Psoas muscle (tissue), 8 donors: ENCODE data around the gene MTHFSD. TPM values are rescaled to one million over a fixed set of nuclear protein-coding genes. Genes with fewer than 3 reads are reported as not detected.

ENCODE experiments used
- ATAC-seq, 4 donors: fragments of 200-7000 bp; cut with Tn5 transposase; one replicate each; pipeline ENCODE4 v1.9.1; 2020; ENCODE audit warnings: moderate library complexity in 3 of 4, mild to moderate bottlenecking in 2 of 4
- DNase-seq, 2 donors: peaks; one replicate each; pipeline ENCODE4 v3.0.0-alpha.2; 2020
- H3K27ac ChIP-seq: fragments of 200-600 bp; one replicate; pipeline ENCODE4 v1.8.0; 2022
- H3K27me3 ChIP-seq, 3 donors: fragments of 200-600 bp in 1 of 3; one replicate each; pipeline versions ENCODE4 v1.6.1 to v1.8.0; 2013 to 2022; ENCODE audit warnings: low read length in 2 of 3, mild to moderate bottlenecking in 2 of 3, moderate library complexity in 1 of 3; ENCODE audit not compliant: insufficient read depth in 3 of 3
- H3K36me3 ChIP-seq, 2 donors: fragments of 200-600 bp in 1 of 2; one replicate each; pipeline versions ENCODE4 v1.6.1 to v1.8.0; 2013 to 2022; ENCODE audit warnings: low read depth in 1 of 2, mild to moderate bottlenecking in 1 of 2, moderate library complexity in 1 of 2; ENCODE audit not compliant: insufficient read depth in 1 of 2
- H3K4me1 ChIP-seq: fragments of 200-600 bp; one replicate; pipeline ENCODE4 v1.8.0; 2022
- H3K4me3 ChIP-seq: fragments of 200-600 bp; one replicate; pipeline ENCODE4 v1.8.0; 2022; ENCODE audit warnings: mild to moderate bottlenecking
- H3K9me3 ChIP-seq: fragments of 200-600 bp; one replicate; pipeline ENCODE4 v1.8.0; 2022
- CTCF ChIP-seq: fragments of 200-600 bp; IDR thresholded peaks from one replicate; pipeline ENCODE4 v1.8.0; 2022; ENCODE audit warnings: antibody characterized with exemption
- WGBS, 3 donors: extraction: QIAGEN DNeasy Blood & Tissue Kit; methylation state at CpG; one replicate each; pipeline versions ENCODE4 v1.1.6 to v1.1.7; 2013; 5-methylcytosine and 5-hydroxymethylcytosine counted together
- intact Hi-C, 2 donors: fragments of 100-400 bp; cut with DNase I; formaldehyde crosslinking; loops; one replicate each; pipeline versions ENCODE4 v1.11.0 to v1.14.2; 2022
- polyA plus RNA-seq, 3 donors: library from polyadenylated mRNA; stranded (reverse); fragments of 200-250 nt; gene quantifications; one replicate each; pipeline ENCODE4 v1.2.3, GENCODE V29; 2013
- total RNA-seq, 4 donors: library from RNA; stranded (reverse); fragmentation: NEBNext Ultra II Directional in 2 of 4; extraction: Animal tissue kit (Norgen Biotek cat#: 25700) in 2 of 4; gene quantifications; one replicate each; pipeline versions ENCODE4 v1.2.1 to v1.2.4, GENCODE V29; 2021 to 2023
- donor health status: healthy with polysubstance abuse.
- donor health status: DM: no; HTN: no; CAD: no; lungs with moderate emphysema.
- donor health status: Bipolar disorder and iron deficiency.
- donor health status: healthy.
- donor health status: DM: yes; HTN: yes; CAD: no.
- donor health status: DM: no; HTN: no; CAD: no.
- donor health status: DM: no; HTN: no; CAD: no.
- donor health status: DM: yes; HTN: yes; CAD: no.

The MTHFSD gene
- total and polyA plus RNA-seq, 7 donors: 4.3 to 16.0 (median 8.1) TPM

GRCh38 chr16:86505899-86506864 is 48.9 kb downstream of the MTHFSD start:
- WGBS, 3 donors: 3 to 5% (median 4%) methylated on average over 27 of the region's 27 CpGs
- H3K27ac ChIP-seq: no peak overlapping the region
- DNase-seq (no peak), ATAC-seq (no peak)
- no peak for TF ChIP-seq CTCF
- H3K36me3 ChIP-seq: no peaks in the 10 kb centered on the region
- no peaks in the 10 kb centered on the region for H3K9me3 ChIP-seq
- H3K4me3 ChIP-seq: no peak overlapping the region
- peaks cover 23% of the 10 kb centered on the region for H3K4me1 ChIP-seq
- intact Hi-C loops: no loop called here
- H3K27me3 ChIP-seq: peaks cover 0 to 98% (median 67%) of the 10 kb centered on the region in 3 donors

- H3K36me3 ChIP-seq: no peaks in the 10 kb centered on the region
- peaks cover 23% of the 10 kb centered on the region for H3K4me1 ChIP-seq
- intact Hi-C loops: no loop called here
- WGBS, 3 donors: 1 to 2% (median 1%) methylated on average over 39 to 67 of the region's 67 CpGs
- ATAC-seq: no peak
- peaks cover 0 to 98% (median 66%) of the 10 kb centered on the region in 3 donors for H3K27me3 ChIP-seq
- DNase-seq: no peak
- no peak for TF ChIP-seq CTCF
- H3K9me3 ChIP-seq: no peaks in the 10 kb centered on the region
- H3K27ac ChIP-seq: no peak overlapping the region
- no peak overlapping the region for H3K4me3 ChIP-seq
These were observed 49.7 kb downstream of the MTHFSD start for GRCh38 chr16:86505185-86505898.

- intact Hi-C loops: no loop called here
- H3K9me3 ChIP-seq: no peaks in the 10 kb centered on the region
- H3K36me3 ChIP-seq: no peaks in the 10 kb centered on the region
- no peak for TF ChIP-seq CTCF
- H3K27ac ChIP-seq: no peak overlapping the region
- peaks cover 18% of the 10 kb centered on the region for H3K4me1 ChIP-seq
- DNase-seq: no peak
- 6 to 7% (median 7%) methylated on average over 27 of the region's 27 CpGs for WGBS, 3 donors
- H3K27me3 ChIP-seq: peaks cover 0 to 98% (median 66%) of the 10 kb centered on the region in 3 donors
- no peak overlapping the region for H3K4me3 ChIP-seq
- no peak for ATAC-seq
These were observed 50.5 kb downstream of the MTHFSD start for GRCh38 chr16:86504315-86505184.

GRCh38 chr16:86503830-86504229 is 51.2 kb downstream of the MTHFSD start:
- peaks cover 15% of the 10 kb centered on the region for H3K4me1 ChIP-seq
- WGBS, 3 donors: 4 to 12% (median 5%) methylated on average over 6 of the region's 6 CpGs
- intact Hi-C loops: no loop called here
- no peak overlapping the region for H3K27ac ChIP-seq
- no peaks in the 10 kb centered on the region for H3K36me3 ChIP-seq
- ATAC-seq (no peak), DNase-seq (no peak)
- no peak for TF ChIP-seq CTCF
- peaks cover 0 to 98% (median 66%) of the 10 kb centered on the region in 3 donors for H3K27me3 ChIP-seq
- H3K9me3 ChIP-seq: no peaks in the 10 kb centered on the region
- H3K4me3 ChIP-seq: no peak overlapping the region
